Panc1 (cell line): ENCODE data around the gene C1QTNF12. TPM values are rescaled to one million over a fixed set of nuclear protein-coding genes. Genes with fewer than 3 reads are reported as not detected.

Experiments used
- ATAC-seq: fragments of 200-7000 bp; cut with Tn5 transposase; 2 replicates; pipeline ENCODE4 v1.9.1; 2020; ENCODE audit warnings: mild to moderate bottlenecking, moderate library complexity
- BruUV-seq: library from RNA; stranded (reverse); fragments of 400-500 nt; replicated peaks from 2 replicates; lab custom pipeline; 2021; lab: Mats Ljungman, UMichigan
- CTCF ChIA-PET: fragments of 300-600 bp; sonication (Branson Sonifier 250); formaldehyde crosslinking; loops from one replicate; lab custom pipeline; 2022; ENCODE audit warnings: antibody characterized with exemption; lab: Charles Lee
- POLR2A ChIA-PET: fragments of 300-600 bp; sonication (Branson Sonifier 250); formaldehyde crosslinking; loops from one replicate; lab custom pipeline; 2022; ENCODE audit warnings: antibody characterized with exemption; lab: Charles Lee
- DNase-seq: peaks from one replicate; pipeline ENCODE4 v3.0.0-alpha.2; 2010; ENCODE audit warnings: low read depth, low spot score
- H3K27ac ChIP-seq: 2 replicates; pipeline ENCODE4 v1.5.1; 2011; ENCODE audit warnings: mild to moderate bottlenecking, low read length, inconsistent platforms
- H3K27me3 ChIP-seq: fragments of 200-500 bp; sonication (Bioruptor generic); 2 replicates; pipeline ENCODE4 v1.6.0; 2014; ENCODE audit warnings: low read length, inconsistent platforms; ENCODE audit not compliant: control insufficient read depth, insufficient read depth
- H3K36me3 ChIP-seq: fragments of 200-500 bp; sonication (Bioruptor generic); 2 replicates; pipeline ENCODE4 v1.5.1; 2014; ENCODE audit warnings: inconsistent platforms, mild to moderate bottlenecking, low read length, moderate library complexity; ENCODE audit not compliant: control insufficient read depth, insufficient read depth
- H3K4me1 ChIP-seq: 2 replicates; pipeline ENCODE4 v1.5.1; 2011; ENCODE audit warnings: inconsistent platforms, mild to moderate bottlenecking, low read length, moderate library complexity; ENCODE audit not compliant: control insufficient read depth, insufficient read depth
- H3K4me3 ChIP-seq, 2 experiments: 2 replicates each; pipeline ENCODE4 v1.5.1; 2011 to 2012; ENCODE audit warnings: low read depth in 2 of 2, low read length in 2 of 2, mild to moderate bottlenecking in 2 of 2, inconsistent platforms in 1 of 2, moderate library complexity in 1 of 2
- H3K9me3 ChIP-seq: fragments of 200-500 bp; sonication (Bioruptor generic); 2 replicates; pipeline ENCODE4 v1.5.1; 2014; ENCODE audit warnings: low read depth, mild to moderate bottlenecking, inconsistent platforms, low read length, moderate library complexity; ENCODE audit not compliant: control insufficient read depth, insufficient read depth
- CTCF ChIP-seq: fragments of 450-650 bp; IDR thresholded peaks from 2 replicates; pipeline ENCODE4 v1.5.1; 2017; ENCODE audit warnings: mild to moderate bottlenecking
- POLR2AphosphoS5 ChIP-seq: IDR thresholded peaks from 2 replicates; pipeline ENCODE4 v1.6.1; 2012; ENCODE audit warnings: mild to moderate bottlenecking, low read depth, low read length, moderate library complexity
- SIN3A ChIP-seq: IDR thresholded peaks from 2 replicates; pipeline ENCODE4 v1.6.1; 2012; ENCODE audit warnings: low read depth, mild to moderate bottlenecking, low read length, moderate library complexity, borderline replicate concordance; ENCODE audit not compliant: insufficient read depth
- TCF7L2 ChIP-seq: IDR thresholded peaks from 2 replicates; pipeline ENCODE4 v1.6.1; 2011; ENCODE audit warnings: mild to moderate bottlenecking, low read depth, low read length, inconsistent platforms
- in situ Hi-C: cut with HindIII; loops from 2 replicates; pipeline ENCODE4 v1.10.0; 2016; ENCODE audit warnings: low sequenced_read_pairs, low pct_unique_long_range_greater_than_20kb
- intact Hi-C: fragments of 100-400 bp; cut with micrococcal nuclease; formaldehyde crosslinking; loops from one replicate; pipeline ENCODE4 v1.10.0; 2022; ENCODE audit not compliant: unreplicated experiment
- total RNA-seq: library from RNA; stranded (reverse); gene quantifications from one replicate; pipeline ENCODE4 v1.2.1, GENCODE V29; 2021; ENCODE audit not compliant: unreplicated experiment
- TF ChIP-seq, protein P1 (sequence below), 2 experiments: IDR thresholded peaks; 2 replicates each; pipeline ENCODE4 v1.6.1; 2011 to 2012; ENCODE audit warnings: low read depth in 2 of 2, control low read depth in 1 of 2, low read length in 1 of 2, mild to moderate bottlenecking in 1 of 2, moderate library complexity in 1 of 2; ENCODE audit not compliant: insufficient read depth in 1 of 2

Gene C1QTNF12
- total RNA-seq, 1 experiment from 2014 or later: 41.4 TPM

DNA sequence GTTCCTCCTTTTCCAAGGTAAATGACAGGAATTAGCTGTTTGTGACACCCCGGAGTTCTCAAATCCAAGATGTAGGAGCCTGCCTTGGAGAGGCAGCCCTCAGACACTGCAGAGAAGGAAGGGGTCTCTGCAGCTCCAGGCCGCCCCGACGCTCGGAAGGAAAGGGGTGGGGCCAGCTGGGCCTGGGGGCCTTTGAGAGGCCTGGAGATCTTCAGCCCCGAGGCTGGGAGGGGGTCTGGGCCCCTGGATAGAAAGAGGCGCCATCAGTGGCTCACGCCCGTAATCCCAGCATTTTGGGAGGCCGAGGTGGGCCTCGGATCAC, 39.0 kb downstream of the C1QTNF12 start:
- intact Hi-C loops: no loop called here
- TF ChIP-seq POLR2AphosphoS5 (no peak), CTCF (no peak), TCF7L2 (no peak), SIN3A (no peak)
- TF ChIP-seq, protein P1, sequence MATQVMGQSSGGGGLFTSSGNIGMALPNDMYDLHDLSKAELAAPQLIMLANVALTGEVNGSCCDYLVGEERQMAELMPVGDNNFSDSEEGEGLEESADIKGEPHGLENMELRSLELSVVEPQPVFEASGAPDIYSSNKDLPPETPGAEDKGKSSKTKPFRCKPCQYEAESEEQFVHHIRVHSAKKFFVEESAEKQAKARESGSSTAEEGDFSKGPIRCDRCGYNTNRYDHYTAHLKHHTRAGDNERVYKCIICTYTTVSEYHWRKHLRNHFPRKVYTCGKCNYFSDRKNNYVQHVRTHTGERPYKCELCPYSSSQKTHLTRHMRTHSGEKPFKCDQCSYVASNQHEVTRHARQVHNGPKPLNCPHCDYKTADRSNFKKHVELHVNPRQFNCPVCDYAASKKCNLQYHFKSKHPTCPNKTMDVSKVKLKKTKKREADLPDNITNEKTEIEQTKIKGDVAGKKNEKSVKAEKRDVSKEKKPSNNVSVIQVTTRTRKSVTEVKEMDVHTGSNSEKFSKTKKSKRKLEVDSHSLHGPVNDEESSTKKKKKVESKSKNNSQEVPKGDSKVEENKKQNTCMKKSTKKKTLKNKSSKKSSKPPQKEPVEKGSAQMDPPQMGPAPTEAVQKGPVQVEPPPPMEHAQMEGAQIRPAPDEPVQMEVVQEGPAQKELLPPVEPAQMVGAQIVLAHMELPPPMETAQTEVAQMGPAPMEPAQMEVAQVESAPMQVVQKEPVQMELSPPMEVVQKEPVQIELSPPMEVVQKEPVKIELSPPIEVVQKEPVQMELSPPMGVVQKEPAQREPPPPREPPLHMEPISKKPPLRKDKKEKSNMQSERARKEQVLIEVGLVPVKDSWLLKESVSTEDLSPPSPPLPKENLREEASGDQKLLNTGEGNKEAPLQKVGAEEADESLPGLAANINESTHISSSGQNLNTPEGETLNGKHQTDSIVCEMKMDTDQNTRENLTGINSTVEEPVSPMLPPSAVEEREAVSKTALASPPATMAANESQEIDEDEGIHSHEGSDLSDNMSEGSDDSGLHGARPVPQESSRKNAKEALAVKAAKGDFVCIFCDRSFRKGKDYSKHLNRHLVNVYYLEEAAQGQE (IDR thresholded peaks at IDR 0.05; ENCODE audit: insufficient read depth in 1 of 2, low read depth in 2 of 2, low read length in 1 of 2): no peak
- ATAC-seq: no peak
- H3K36me3 ChIP-seq: no peaks in the 10 kb centered on the region
- H3K27me3 ChIP-seq: no peaks in the 10 kb centered on the region
- no peaks in the 10 kb centered on the region for H3K9me3 ChIP-seq
- no peak overlapping the region for H3K27ac ChIP-seq
- POLR2A ChIA-PET: no interaction called here
- H3K4me3 ChIP-seq: no peak overlapping the region
- peaks cover 11% of the 10 kb centered on the region for H3K4me1 ChIP-seq
- in situ Hi-C loops: no loop called here
- CTCF ChIA-PET: no interaction called here
- no TSS peak for BruUV-seq
- no peak for DNase-seq

DNA sequence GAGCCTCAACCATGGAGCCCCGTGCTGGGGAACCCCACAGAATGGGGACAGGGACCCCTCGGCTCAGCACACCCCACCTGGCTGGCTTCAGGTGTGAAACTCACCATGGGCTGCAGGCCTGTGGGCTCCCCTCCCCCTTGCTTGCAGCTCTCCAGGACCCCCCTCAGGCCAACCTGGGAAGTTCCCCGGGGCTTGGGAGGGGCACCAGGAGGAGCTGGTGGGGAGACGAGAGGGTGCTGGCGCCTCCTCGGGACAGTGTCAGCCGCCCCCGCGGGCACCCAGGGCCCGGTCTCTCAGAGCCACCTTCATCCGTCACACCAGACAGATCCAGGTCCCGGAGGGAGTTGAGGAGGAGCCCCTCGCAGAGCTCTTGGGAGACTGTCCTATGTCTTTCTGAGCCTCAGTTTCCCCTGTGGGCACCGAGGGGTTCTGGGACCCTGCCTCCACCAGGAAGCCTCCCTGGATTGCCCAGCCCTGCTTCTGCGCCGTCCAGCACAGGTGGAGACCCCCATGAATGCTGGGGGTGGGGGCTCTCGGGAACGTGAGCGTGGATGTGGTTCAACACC, 39.5 kb downstream of the C1QTNF12 start:
- DNase-seq: no peak
- no TSS peak for BruUV-seq
- H3K4me3 ChIP-seq: peak overlapping the region in 1 of 2 experiments; percentile 38; a peak in 2 of 4 replicates
- no peak for TF ChIP-seq TCF7L2
- TF ChIP-seq CTCF: no peak
- TF ChIP-seq POLR2AphosphoS5: no peak
- TF ChIP-seq, protein P1 (IDR thresholded peaks at IDR 0.05; ENCODE audit: insufficient read depth in 1 of 2, low read depth in 2 of 2, low read length in 1 of 2): no peak
- TF ChIP-seq SIN3A: no peak
- no peak overlapping the region for H3K27ac ChIP-seq
- no peaks in the 10 kb centered on the region for H3K27me3 ChIP-seq
- ChIA-PET POLR2A (no interaction called here), CTCF (no interaction called here)
- no peak for ATAC-seq
- H3K36me3 ChIP-seq: no peaks in the 10 kb centered on the region
- intact Hi-C loops (no loop called here), in situ Hi-C loops (no loop called here)
- no peaks in the 10 kb centered on the region for H3K9me3 ChIP-seq
- peaks cover 11% of the 10 kb centered on the region for H3K4me1 ChIP-seq
